TTC549 (cell line): ENCODE measurements around the gene GH2.
A peak's percentile ranks its signal among the peaks of the same experiment; 100 is the strongest.
"Not testable (repeated sequence)": the region's sequence is repeated elsewhere in the genome, so short reads cannot be mapped to it uniquely, and the experiment has no call there.

Source experiments
- FAIRE-seq: peaks from 2 replicates; lab custom pipeline; 2012; peaks lifted over from hg19 to GRCh38; lab: Jason Lieb, UNC

The GH2 gene

DNA sequence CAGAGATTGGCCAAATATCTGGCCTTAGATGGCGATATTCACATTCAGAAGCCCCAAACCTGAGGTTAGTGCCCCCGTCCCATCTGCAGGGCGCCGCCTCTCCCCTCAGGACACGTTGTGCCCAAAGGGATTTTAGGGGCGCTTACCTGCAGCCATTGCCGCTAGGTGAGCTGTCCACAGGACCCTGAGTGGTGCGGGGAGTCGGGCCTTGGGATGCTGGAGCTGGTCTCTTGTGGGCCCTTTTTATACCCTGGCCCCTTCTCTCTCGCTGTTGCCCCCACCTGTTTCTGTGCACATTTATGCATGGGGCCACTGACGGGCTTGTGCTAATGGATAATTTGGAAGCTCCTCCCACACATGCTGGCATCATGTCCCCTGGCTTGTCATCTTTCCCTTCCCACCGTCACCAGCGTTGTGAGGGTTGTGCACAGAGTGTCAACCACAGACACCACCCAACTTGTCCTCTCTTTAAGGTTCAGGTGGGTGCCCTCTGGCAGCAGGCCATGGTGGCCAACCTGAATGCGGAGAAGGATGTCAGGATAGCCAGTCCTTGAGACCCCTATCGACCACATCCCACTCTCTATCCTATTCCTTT is 29.4 kb upstream of the GH2 start, which contains the start of gene CSHL1:
TSS of gene CSHL1 (minus strand) at position 218 of the 595 bp plus-strand sequence. CDS start at position 156, 62 bp downstream.
- no peak for FAIRE-seq

DNA sequence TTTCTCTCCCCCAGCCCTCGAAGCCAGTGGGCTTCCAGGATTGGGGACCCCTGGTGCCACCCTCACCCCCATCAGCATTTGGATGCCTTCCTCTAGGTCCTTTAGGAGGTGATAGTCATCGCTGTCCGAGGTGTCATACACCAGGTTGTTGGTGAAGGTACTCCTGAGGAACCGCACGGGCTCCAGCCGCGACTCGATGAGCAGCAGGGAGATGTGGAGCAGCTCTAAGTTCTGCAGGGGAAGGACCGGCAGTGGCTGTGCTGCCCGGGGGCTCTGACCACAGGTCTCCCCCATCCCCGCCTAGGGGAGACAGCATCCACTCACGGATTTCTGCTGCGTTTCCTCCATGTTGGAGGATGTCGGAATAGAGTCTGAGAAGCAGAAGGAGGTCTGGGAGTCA is 28.4 kb upstream of the GH2 start:
- no peak for FAIRE-seq

DNA sequence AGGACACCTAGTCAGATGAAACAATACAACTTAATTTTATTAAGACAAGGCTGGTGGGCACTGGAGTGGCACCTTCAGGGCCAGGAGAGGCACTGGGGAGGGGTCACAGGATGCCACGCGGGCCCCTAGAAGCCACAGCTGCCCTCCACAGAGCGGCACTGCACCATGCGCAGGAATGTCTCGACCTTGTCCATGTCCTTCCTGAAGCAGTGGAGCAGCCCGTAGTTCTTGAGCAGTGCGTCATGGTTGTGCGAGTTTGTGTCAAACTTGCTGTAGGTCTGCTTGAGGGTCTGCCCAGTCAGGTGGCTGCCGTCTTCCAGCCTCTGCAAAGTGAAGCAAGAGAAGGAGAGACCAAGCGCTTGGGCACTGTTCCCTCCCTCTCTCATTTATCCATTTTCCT is 27.8 kb upstream of the GH2 start:
- not testable (repeated sequence) for FAIRE-seq

DNA sequence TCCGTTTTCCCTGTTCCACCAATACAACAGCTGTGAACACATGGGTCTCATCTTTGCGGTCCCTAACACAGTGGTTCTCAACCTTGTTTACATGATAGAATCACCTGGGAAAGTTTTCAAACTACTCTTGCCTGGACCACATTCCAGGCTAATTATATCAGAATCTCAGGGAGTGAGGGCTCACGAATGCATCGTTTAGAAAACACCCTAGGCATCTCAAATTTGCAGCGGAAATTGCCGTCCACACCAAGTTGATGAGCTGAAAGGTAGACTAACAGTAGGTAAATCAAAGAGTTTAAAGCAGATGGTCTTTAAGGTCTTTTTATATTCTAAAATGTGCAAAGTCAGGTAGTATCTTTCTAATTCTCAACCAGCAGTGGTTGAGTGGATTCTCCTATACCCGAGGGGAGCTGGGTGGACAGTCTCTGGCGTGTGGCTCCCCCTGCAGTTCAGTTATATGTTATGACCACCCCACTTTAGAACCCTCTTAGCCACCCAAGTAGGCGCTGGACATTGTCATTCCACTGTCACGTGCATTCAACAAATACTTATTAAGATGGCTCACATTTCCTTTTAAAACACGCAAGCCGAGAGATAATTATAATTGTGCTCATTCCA is 25.5 kb upstream of the GH2 start:
- FAIRE-seq: not testable (repeated sequence)

DNA sequence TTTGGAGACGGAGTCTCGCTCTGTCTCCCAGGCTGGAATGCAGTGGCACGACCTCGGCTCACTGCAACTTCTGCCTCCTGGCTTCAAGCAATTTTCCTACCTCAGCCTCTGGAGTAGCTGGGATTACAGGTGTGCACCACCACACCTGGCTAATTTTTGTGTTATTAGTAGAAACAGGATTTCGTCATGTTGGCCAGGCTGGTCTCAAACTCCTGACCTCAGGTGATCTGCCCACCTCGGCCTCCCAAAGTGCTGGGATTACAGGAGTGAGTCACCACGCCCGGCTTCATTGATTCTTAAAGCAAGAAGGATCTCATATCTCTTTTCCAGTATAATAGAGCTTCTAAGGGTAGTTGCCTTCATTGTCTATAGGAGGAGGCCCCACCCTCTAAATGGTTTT is 23.1 kb upstream of the GH2 start:
- FAIRE-seq: not testable (repeated sequence)

DNA sequence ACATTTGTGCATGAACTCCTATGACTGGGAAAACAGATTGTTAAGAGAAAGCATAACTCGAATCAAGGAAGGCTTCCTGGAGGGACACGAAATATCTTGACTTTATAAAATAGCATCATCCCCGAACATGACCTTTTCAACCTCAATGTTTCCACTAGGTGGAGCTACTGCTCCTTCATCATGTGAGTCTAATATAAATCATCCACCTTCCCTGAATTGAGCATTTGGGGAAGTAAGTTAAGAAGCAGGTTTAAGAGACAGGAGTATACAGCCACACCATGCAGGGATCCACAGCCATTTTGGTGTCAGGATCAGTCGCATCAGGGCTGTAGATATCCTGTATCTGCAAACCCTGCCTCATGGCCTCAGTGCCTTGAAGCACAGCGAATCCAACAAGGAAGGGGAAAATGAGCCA is 22.1 kb upstream of the GH2 start:
- FAIRE-seq: not testable (repeated sequence)

DNA sequence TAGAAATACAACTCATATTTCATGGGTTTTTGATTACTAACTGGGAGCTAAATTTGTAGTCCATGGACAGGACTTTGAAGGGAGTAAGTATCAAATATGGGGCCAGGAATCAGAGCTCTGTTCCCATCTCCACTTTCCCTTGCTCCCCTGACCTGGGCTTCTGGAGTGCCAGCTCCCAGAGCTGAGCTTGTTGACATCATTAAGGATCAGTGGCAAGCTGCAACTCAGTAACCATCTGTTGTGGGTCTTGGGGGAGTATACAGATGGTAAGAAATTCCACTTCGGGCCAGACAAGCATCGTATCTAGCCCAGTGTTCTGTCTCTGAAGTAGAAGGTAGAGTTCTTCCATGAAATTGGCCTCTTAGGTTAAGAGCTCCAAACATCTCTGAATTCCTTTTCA is 20.2 kb upstream of the GH2 start:
- not testable (repeated sequence) for FAIRE-seq

DNA sequence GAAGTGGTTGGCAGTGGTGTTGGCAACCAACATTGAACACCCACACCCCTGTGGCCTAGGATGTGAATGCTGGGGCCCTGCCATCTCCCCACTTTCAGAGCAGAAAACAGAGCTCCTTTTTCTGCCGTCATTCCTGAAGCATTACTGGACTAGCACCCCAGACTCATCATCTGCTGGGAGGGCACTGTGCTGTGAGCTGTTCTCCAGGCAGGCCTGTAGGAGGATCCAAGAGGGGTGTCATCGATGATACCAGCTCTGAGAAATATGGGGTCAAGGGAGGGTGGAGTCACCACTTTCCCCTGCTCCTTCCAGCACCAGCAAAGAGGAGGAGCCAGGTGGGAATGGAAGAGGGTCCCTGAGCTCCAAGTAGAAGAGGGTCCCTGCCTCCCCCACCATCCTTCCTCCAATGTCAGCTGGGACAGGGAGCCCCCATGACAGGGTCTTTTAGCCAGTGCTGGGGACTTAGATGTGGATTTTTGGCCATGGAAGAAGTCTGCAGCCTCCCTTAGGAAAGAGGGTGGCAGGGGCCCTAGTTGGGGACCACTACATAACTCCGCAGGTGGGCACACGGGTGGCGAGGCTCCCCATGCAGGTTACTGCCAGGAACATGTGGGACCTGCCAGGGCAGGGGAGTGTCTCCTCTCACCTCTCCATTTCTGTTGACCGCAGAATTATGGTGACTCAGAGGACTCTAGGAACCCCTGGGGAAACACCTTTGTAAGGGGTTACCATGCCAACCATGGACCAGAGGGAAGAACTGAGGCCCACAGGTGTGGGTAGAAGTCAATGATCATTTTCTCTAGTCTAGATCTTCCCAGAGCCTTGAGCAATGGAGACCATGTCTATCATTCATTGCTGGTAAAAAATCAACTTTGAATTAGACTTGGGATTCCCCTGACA is 17.4 kb upstream of the GH2 start:
- FAIRE-seq: not testable (repeated sequence)

DNA sequence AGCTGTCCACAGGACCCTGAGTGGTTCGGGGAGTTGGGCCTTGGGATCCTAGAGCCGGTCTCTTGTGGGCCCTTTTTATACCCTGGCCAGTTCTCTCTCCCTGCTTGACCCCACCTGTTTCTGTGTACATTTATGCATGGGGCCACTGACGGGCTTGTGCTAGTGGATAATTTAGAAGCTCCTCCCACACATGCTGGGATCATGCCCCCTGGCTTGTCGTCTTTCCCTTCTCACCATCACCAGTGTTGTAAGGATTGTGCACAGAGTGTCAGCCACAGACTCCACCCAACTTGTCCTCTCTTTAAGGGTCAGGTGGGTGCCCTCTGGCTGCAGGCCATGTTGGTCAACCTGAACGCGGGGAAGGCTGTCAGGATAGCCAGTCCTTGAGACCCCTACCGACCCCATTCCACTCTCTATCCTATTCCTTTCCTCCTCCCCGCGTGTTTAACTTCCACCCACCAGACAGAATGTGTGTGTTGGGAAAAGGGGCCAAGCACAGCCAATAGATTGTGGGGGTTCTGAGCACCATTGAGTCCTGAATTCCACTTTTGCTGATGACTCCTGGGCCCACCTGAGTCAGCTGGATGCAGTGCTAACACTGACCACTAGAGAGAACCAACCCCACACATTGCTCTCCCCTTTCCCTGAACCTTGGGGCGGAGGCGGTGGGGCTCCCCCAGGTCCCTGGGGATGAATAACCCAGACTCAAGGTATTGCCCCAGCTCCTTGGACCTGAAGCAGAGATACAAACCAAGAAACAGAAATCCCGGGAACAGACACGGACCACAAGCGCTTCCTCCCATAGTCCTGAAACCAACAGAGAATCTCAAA is 15.0 kb upstream of the GH2 start, which contains the start of gene CSH1:
TSS of gene CSH1 (minus strand) at position 51 of the 831 bp plus-strand sequence. CDS start 63 bp downstream, outside the sequence.
- FAIRE-seq: not testable (repeated sequence)

DNA sequence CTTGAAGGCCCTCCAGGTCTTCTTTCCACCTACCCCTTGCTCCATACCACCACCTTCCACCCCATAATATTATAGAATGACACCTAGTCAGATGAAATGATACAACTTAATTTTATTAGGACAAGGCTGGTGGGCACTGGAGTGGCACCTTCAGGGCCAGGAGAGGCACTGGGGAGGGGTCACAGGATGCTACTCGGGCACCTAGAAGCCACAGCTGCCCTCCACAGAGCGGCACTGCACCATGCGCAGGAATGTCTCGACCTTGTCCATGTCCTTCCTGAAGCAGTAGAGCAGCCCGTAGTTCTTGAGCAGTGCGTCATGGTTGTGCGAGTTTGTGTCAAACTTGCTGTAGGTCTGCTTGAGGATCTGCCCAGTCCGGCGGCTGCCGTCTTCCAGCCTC is 13.1 kb upstream of the GH2 start:
- not testable (repeated sequence) for FAIRE-seq

DNA sequence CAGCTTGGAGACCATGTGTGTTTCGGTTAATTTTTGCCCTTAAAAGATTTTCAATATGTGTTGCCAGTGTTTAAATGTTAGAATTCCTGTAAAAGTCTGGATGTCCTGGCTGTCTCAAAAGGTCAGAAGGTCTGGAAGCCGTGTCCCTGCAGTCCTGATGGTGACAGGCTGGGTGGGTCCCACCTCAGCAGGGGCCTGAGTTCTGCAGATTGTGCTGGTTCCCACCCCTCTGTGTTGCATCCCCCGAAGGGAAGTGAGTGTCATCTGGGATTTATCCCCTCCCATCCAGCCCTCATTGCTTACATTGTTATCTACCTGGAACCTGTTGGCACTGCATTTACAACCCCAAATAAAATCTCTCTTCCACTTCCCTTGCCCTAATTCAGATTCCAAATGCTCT is 12.3 kb upstream of the GH2 start:
- not testable (repeated sequence) for FAIRE-seq

DNA sequence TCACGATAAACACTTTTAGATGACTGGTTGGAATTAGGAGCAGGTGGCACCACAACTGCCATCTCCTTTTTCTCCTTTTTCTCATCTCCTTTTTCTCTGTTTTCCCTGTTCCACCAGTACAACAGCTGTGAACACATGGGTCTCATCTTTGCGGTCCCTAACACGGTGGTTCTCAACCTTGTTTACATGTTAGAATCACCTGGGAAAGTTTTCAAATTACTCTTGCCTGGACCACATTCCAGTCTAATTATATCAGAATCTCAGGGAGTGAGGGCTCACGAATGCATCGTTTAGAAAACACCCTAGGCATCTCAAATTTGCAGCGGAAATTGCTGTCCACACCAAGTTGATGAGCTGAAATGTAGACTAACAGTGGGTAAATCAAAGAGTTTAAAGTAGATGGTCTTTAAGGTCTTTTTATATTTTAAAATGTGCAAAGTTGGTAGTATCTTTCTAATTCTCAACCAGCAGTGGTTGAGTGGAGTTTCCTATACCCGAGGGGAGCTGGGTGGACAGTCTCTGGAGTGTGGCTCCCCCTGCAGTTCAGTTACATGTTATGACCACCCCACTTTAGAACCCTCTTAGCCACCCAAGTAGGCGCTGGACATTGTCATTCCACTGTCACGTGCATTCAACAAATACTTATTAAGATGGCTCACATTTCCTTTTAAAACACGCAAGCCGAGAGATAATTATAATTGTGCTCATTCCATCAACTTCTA is 10.7 kb upstream of the GH2 start:
- not testable (repeated sequence) for FAIRE-seq

DNA sequence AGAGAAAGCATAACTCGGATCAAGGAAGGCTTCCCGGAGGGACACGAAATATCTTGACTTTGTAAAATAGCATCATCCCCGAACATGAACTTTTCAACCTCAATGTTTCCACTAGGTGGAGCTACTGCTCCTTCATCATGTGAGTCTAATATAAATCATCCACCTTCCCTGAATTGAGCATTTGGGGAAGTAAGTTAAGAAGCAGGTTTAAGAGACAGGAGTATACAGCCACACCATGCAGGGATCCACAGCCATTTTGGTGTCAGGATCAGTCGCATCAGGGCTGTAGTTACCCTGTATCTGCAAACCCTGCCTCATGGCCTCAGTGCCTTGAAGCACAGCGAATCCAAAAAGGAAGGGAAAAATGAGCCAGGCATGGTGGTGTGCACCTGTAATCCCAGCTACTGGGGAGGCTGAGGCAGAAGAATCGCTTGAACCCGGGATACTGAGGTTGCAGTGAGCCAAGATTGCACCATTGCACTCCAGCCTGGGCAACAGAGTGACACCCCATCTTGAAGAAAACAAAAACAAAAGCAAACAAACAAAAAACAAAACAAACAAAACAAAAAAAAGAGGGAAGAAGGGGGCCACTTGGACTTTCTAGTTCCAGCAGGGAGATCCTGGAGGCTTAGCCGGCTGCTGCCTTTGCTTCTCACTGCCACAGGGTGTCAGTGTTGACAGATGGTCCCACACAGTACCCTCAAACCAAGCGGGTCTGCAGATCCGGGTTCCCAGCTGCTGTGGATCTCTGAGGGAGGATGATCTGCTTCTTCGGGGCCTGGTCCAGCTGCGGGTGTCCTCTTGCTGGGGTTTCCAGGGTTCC is 7.5 kb upstream of the GH2 start:
- FAIRE-seq: peak; percentile 5

DNA sequence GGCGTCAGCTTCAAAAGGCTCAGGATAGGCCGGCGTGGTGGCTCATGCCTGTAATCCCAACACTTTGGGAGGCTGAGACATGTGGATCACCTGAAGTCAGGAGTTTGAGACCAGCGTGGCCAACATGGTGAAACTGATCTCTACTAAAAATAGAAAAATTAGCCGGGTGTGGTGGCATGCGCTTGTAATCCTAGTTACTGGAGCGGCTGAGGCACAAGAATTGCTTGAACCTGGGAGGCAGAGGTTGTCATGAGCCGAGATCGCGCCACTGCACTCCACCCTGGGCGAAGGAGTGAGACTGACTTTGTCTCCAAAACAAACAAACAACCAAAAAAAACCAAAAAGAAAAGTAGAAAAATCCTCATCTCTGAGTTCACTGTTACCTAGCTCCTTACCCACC is 3.4 kb upstream of the GH2 start:
- FAIRE-seq: not testable (repeated sequence)

DNA sequence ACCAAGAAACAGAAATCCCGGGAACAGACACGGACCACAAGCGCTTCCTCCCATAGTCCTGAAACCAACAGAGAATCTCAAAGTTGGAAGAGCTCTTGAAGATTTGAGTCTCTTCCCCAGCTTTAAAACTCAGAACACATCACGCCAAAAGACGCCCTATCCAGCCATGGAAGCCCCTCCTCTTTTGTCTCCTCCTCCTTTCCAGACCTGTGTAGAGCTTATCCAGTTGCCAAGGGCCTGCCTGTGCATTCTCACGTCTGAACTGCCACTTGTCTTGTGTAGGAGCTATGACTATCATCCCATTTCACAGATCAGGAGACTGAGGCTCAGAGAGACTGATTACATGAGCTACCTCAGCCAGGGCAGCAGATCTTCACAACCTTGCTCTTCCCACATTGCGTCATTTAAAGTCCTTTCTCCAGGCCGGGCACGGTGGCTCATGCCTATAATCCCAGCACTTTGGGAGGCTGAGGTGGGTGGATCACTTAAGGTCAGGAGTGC is 932 bp upstream of the GH2 start:
- FAIRE-seq: not testable (repeated sequence)

DNA sequence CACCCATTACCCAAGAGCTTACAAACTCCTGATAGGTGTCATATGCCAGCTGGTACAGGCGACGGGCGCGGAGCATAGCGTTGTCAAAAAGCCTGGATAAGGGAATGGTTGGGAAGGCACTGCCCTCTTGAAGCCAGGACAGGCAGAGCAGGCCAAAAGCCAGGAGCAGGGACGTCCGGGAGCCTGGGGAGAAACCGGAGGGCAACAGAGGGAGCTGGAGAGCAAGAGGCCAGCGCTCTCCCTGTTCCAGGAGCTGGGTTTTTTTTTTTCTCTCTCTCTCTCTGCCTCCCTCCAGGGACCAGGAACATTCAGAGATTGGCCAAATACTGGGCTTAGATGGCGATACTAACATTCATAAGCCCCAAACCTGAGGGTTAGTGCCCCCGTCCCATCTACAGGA is 407 bp downstream of the GH2 start:
- FAIRE-seq: not testable (repeated sequence)

DNA sequence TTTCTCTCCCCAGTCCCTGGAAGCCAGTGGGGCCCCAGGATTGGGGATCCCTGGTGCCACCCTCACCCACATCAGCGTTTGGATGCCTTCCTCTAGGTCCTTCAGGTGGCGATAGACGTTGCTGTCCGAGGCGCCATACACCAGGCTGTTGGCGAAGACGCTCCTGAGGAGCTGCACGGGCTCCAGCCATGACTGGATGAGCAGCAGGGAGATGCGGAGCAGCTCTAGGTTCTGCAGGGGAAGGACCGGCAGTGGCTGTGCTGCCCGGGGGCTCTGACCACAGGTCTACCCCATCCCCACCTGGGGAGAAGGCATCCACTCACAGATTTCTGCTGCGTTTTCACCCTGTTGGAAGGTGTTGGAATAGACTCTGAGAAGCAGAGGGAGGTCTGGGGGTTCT is 1.0 kb downstream of the GH2 start:
- no peak for FAIRE-seq

DNA sequence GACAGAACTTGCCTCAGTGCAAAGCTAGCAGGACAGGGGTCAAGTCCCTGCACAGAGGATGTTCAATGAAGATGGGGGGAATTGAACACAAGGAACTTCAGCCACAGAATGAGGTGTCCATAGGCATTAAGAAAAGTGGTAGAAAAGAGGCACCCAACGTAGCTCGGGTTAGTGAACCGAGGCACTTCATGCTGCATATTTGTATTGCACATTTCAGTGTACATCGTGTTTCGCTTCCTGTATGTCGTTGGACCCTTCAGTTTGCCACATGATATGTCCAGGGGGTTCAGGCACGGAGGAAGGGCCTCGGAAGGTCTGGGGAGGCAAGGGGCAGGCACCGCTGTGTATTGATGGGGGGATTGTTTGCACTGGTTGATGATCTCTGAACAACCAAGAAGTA is 3.3 kb downstream of the GH2 start:
- not testable (repeated sequence) for FAIRE-seq

DNA sequence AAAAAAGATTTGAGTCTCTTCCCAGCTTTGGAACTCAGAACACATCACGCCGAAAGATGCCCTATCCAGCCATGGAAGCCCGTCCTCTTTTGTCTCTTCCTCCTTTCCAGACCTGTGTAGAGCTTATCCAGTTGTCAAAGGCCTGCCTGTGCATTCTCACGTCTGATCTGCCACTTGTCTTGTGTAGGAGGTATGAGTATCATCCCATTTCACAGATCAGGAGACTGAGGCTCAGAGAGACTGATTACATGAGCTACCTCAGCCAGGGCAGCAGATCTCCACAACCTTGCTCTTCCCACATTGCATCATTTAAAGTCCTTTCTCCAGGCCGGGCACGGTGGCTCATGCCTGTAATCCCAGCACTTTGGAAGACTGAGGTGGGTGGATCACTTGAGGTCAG is 7.1 kb downstream of the GH2 start:
- not testable (repeated sequence) for FAIRE-seq

DNA sequence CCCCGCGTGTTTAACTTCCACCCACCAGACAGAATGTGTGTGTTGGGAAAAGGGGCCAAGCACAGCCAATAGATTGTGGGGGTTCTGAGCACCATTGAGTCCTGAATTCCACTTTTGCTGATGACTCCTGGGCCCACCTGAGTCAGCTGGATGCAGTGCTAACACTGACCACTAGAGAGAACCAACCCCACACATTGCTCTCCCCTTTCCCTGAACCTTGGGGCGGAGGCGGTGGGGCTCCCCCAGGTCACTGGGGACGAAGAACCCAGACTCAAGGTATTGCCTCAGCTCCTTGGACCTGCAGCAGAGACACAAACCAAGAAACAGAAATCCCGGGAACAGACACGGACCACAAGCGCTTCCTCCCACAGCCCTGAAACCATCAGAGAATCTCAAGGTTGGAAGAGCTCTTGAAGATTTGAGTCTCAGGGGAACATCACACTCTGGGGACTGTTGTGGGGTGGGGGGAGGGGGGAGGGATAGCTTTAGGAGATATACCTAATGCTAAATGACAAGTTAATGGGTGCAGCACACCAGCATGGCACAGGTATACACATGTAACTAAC is 7.6 kb downstream of the GH2 start:
- not testable (repeated sequence) for FAIRE-seq
